Prostate gland (tissue), 2 donors: ENCODE results near the gene CLEC16A.

Source experiments
- CTCF ChIP-seq, 4 experiments: fragments of 200-600 bp in 2 of 4; fragments of 450-650 bp in 2 of 4; sonication (generic) in 2 of 4; IDR thresholded peaks; 1 replicate in 3 of 4; 2 replicates in 1 of 4; pipeline ENCODE4 v1.5.1; 2016 to 2019; ENCODE audit warnings: antibody characterized with exemption in 4 of 4, mild to moderate bottlenecking in 2 of 4, moderate library complexity in 2 of 4
- POLR2A ChIP-seq: fragments of 450-650 bp; IDR thresholded peaks from one replicate; pipeline ENCODE4 v1.6.1; 2016; ENCODE audit warnings: antibody characterized with exemption, mild to moderate bottlenecking
- POLR2AphosphoS5 ChIP-seq: sonication (generic); formaldehyde crosslinking; IDR thresholded peaks from one replicate; pipeline ENCODE4 v1.6.1; 2017; ENCODE audit warnings: antibody characterized with exemption

GRCh38 chr16:11057711-11058345 is 113.5 kb downstream of the CLEC16A start:
- TF ChIP-seq POLR2A (no peak), CTCF (IDR thresholded peaks at IDR 0.05) (no peak), POLR2AphosphoS5 (no peak)
